NCI-H460 (cell line): Measurements from ENCODE around the gene TSC1. TPM values are rescaled to one million over a fixed set of nuclear protein-coding genes. Genes with fewer than 3 reads are reported as not detected.

Experiments
- small RNA-seq, 2 experiments: library from RNA; depleted of rRNA; stranded (forward); fragments of <200 nt; gene quantifications; one replicate each; pipeline ENCODE3, GENCODE V24; 2014
- total RNA-seq: library from RNA; depleted of rRNA; stranded (reverse); fragments of >200 nt; shearing (Covaris generic); gene quantifications from 2 replicates; pipeline ENCODE4 v1.2.3, GENCODE V29; 2014; rRNA removed

TSC1 gene
- total RNA-seq, 1 experiment from 2014 or later: 34.1 TPM

Small RNAs within 50 kb of the gene (small RNA-seq; reads per million reads assigned to genes)
- 0 reads per million in 2 experiments for gene AL593851.1
- gene MIR548AW: 0 reads per million in 2 experiments
- 0 reads per million in 2 experiments for gene RNU7-21P

Other genes with a start within 250 kb of the TSC1 start
- 0.42 and 2.6 TPM in 2 replicates for gene AK8, start 66.3 kb downstream of the TSC1 start, total RNA-seq
- gene SPACA9, start 65.7 kb downstream of the TSC1 start, total RNA-seq: 5.5 and 7.9 TPM in 2 replicates
- not detected in 2 replicates for gene GFI1B, start 34.1 kb upstream of the TSC1 start, total RNA-seq
- gene GTF3C5, start 86.4 kb upstream of the TSC1 start, total RNA-seq: 56.2 and 63.1 TPM in 2 replicates
- gene CEL, start 117.4 kb upstream of the TSC1 start, total RNA-seq: 0.26 and 0.35 TPM in 2 replicates
- 19.2 and 21.2 TPM in 2 replicates for gene RALGDS, start 176.6 kb upstream of the TSC1 start, total RNA-seq
- 0.27 and 1.0 TPM in 2 replicates for gene GBGT1, start 219.3 kb upstream of the TSC1 start, total RNA-seq